ENCODE results near the gene GJD3. TPM values are rescaled to one million over a fixed set of nuclear protein-coding genes. Genes with fewer than 3 reads are reported as not detected.
A peak's percentile ranks its signal among the peaks of the same experiment; 100 is the strongest.
"Not testable (repeated sequence)": the region's sequence is repeated elsewhere in the genome, so short reads cannot be mapped to it uniquely, and the experiment has no call there.

Gene GJD3
- total RNA-seq, 1 donor from 2014 or later = 1.2 TPM

GRCh38 chr17:40372031-40372430, 7.5 kb upstream of the GJD3 start:
- no peak for ATAC-seq
- intact Hi-C loops (cut with micrococcal nuclease) = no loop called here
- no peak for DNase-seq

GRCh38 chr17:40371261-40371929, 6.9 kb upstream of the GJD3 start:
- DNase-seq (no peak), ATAC-seq (no peak)
- intact Hi-C loops (cut with micrococcal nuclease) = no loop called here

GRCh38 chr17:40369923-40370322, 5.4 kb upstream of the GJD3 start:
- intact Hi-C loops (cut with micrococcal nuclease) = no loop called here
- DNase-seq (no peak), ATAC-seq (no peak)

GRCh38 chr17:40367728-40368127, 3.2 kb upstream of the GJD3 start:
- ATAC-seq; DNase-seq; intact Hi-C loops (cut with micrococcal nuclease): not testable (repeated sequence)

- intact Hi-C loops (cut with micrococcal nuclease) = no loop called here
- DNase-seq (no peak), ATAC-seq (no peak)
Observed at GRCh38 chr17:40366861-40367518, 2.5 kb upstream of the GJD3 start.

- no peak for ATAC-seq
- intact Hi-C loops (cut with micrococcal nuclease) = no loop called here
- DNase-seq = no peak
Observed at GRCh38 chr17:40366076-40366860, 1.7 kb upstream of the GJD3 start.

GRCh38 chr17:40364906-40365305, 369 bp upstream of the GJD3 start:
- DNase-seq = no peak
- intact Hi-C loops (cut with micrococcal nuclease) = no loop called here
- ATAC-seq = no peak

GRCh38 chr17:40363111-40363827, 1.3 kb downstream of the GJD3 start:
- intact Hi-C loops (cut with micrococcal nuclease) = no loop called here
- peak; percentile 20 for ATAC-seq
- peak; percentile 61 for DNase-seq

- intact Hi-C loops (cut with micrococcal nuclease) = no loop called here
- ATAC-seq (peak; percentile 47), DNase-seq (peak; percentile 77)
Observed at GRCh38 chr17:40362696-40363110, 1.8 kb downstream of the GJD3 start.

- no peak for ATAC-seq
- intact Hi-C loops (cut with micrococcal nuclease) = no loop called here
- no peak for DNase-seq
Observed at GRCh38 chr17:40361925-40362695, 2.4 kb downstream of the GJD3 start.

GRCh38 chr17:40361063-40361924, 3.2 kb downstream of the GJD3 start:
- DNase-seq (no peak), ATAC-seq (no peak)
- intact Hi-C loops (cut with micrococcal nuclease) = no loop called here

GRCh38 chr17:40360091-40360490, 4.4 kb downstream of the GJD3 start:
- DNase-seq (no peak), ATAC-seq (no peak)
- intact Hi-C loops (cut with micrococcal nuclease) = no loop called here

- ATAC-seq (peak; percentile 66), DNase-seq (peak; percentile 94)
- intact Hi-C loops (cut with micrococcal nuclease) = no loop called here
Observed at GRCh38 chr17:40358323-40359038, 6.1 kb downstream of the GJD3 start.

- intact Hi-C loops (cut with micrococcal nuclease) = no loop called here
- ATAC-seq = peak; percentile 2
- no peak for DNase-seq
Observed at GRCh38 chr17:40356990-40357881, 7.3 kb downstream of the GJD3 start.

- intact Hi-C loops (cut with micrococcal nuclease) = no loop called here
- ATAC-seq = peak; percentile 33
- peak; percentile 72 for DNase-seq
Observed at GRCh38 chr17:40355804-40356758, 8.5 kb downstream of the GJD3 start.
